Testis (tissue), 3 donors: Measurements from ENCODE around the gene CADPS. TPM values are rescaled to one million over a fixed set of nuclear protein-coding genes. Genes with fewer than 3 reads are reported as not detected.

Experiments
- DNase-seq: peaks from one replicate; pipeline ENCODE4 v3.0.0-alpha.2; 2019
- H3K27ac ChIP-seq, 2 donors: fragments of 200-600 bp; sonication (generic); one replicate each; pipeline ENCODE4 v1.5.1; 2019
- H3K27me3 ChIP-seq: fragments of 200-600 bp; sonication (generic); one replicate; pipeline ENCODE4 v1.5.1; 2019
- H3K36me3 ChIP-seq: fragments of 200-600 bp; sonication (generic); one replicate; pipeline ENCODE4 v1.5.1; 2017; ENCODE audit warnings: low read depth; ENCODE audit errors: missing control alignments
- H3K4me1 ChIP-seq: fragments of 200-600 bp; sonication (generic); one replicate; pipeline ENCODE4 v1.5.1; 2019
- H3K4me3 ChIP-seq, 2 donors: fragments of 200-600 bp; sonication (generic); one replicate each; pipeline ENCODE4 v1.5.1; 2017 to 2019
- H3K9me3 ChIP-seq: fragments of 200-600 bp; sonication (generic); one replicate; pipeline ENCODE4 v1.5.1; 2017
- POLR2A ChIP-seq: fragments of 450-650 bp; IDR thresholded peaks from one replicate; pipeline ENCODE4 v1.6.1; 2017; ENCODE audit warnings: antibody characterized with exemption, mild to moderate bottlenecking, moderate library complexity
- WGBS, 2 donors: methylation state at CpG; one replicate each; pipeline ENCODE4 v1.1.5; 2018; 5-methylcytosine and 5-hydroxymethylcytosine counted together
- intact Hi-C: fragments of 100-400 bp; cut with DNase I; formaldehyde crosslinking; loops from one replicate; pipeline ENCODE4 v1.15.1; 2023; ENCODE audit warnings: low total_unique reads
- polyA plus RNA-seq: library from polyadenylated mRNA; stranded (reverse); fragments of 350-450 nt; fragmentation: Illumina TruSeq; extraction: RNeasy Lipid Tissue Mini Kit (QIAGEN cat#74804); gene quantifications from one replicate; pipeline ENCODE4 v1.2.3, GENCODE V29; 2014; ENCODE audit warnings: low read depth, low replicate concordance; ENCODE audit not compliant: insufficient read depth
- total RNA-seq, 2 donors: library from RNA; depleted of rRNA; stranded (reverse); fragments of >200 nt; gene quantifications; one replicate each; pipeline ENCODE4 v1.2.3, GENCODE V29; 2016
- TF ChIP-seq, protein P1 (sequence below), 3 experiments: fragments of 450-650 bp in 2 of 3; fragments of 200-600 bp in 1 of 3; sonication (generic) in 1 of 3; IDR thresholded peaks; one replicate each; pipeline ENCODE4 v1.5.1; 2016 to 2019; ENCODE audit warnings: antibody characterized with exemption in 3 of 3, mild to moderate bottlenecking in 2 of 3, moderate library complexity in 1 of 3

The CADPS gene
- total and polyA plus RNA-seq, 3 donors from 2014 or later = 8.6 to 56.4 (median 21.6) TPM

DNA sequence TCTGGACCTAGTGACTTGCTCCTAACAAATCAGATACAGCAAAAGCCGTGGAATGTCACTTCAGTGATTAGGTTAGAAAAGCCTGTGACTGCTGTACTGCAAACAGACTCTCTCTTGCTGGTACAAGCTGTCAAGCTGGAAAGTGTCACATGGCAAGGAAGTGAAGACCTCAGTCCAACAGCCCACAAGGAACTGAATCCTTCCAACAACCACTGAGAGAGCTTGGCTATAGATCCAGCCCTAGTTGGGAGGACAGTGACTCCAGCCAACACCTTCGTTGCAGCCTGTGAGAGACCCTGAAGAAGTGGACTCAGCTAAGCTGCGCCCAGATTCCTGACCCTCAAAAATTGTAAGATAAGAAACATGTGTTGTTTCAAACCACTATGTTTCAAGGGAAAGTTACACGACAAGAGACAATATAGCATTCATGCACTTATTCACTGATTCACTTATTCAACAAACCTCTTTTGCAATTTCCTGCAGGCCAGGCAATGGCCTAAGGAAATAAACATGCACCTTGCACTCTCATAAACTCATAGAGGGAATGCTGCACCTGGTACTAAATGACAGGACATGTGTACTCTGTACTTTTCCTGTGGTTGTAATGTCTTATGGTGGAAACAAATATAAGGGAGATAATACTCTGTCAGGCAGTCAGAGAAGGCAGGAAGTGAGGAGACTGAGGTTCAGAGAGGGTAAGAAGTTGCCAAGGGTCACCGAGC is 142.9 kb downstream of the CADPS start:
- intact Hi-C loops = no loop called here
- H3K4me3 ChIP-seq = no peak overlapping the region
- H3K36me3 ChIP-seq = no peaks in the 10 kb centered on the region
- H3K4me1 ChIP-seq = peaks cover 4% of the 10 kb centered on the region
- 78 to 90% methylated on average over 5 of the region's 5 CpGs for WGBS, 2 donors
- TF ChIP-seq, protein P1, sequence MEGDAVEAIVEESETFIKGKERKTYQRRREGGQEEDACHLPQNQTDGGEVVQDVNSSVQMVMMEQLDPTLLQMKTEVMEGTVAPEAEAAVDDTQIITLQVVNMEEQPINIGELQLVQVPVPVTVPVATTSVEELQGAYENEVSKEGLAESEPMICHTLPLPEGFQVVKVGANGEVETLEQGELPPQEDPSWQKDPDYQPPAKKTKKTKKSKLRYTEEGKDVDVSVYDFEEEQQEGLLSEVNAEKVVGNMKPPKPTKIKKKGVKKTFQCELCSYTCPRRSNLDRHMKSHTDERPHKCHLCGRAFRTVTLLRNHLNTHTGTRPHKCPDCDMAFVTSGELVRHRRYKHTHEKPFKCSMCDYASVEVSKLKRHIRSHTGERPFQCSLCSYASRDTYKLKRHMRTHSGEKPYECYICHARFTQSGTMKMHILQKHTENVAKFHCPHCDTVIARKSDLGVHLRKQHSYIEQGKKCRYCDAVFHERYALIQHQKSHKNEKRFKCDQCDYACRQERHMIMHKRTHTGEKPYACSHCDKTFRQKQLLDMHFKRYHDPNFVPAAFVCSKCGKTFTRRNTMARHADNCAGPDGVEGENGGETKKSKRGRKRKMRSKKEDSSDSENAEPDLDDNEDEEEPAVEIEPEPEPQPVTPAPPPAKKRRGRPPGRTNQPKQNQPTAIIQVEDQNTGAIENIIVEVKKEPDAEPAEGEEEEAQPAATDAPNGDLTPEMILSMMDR (IDR thresholded peaks at IDR 0.05) = no peak
- TF ChIP-seq POLR2A = no peak
- no peaks in the 10 kb centered on the region for H3K27me3 ChIP-seq
- no peak overlapping the region for H3K27ac ChIP-seq
- H3K9me3 ChIP-seq = no peaks in the 10 kb centered on the region
- no peak for DNase-seq

DNA sequence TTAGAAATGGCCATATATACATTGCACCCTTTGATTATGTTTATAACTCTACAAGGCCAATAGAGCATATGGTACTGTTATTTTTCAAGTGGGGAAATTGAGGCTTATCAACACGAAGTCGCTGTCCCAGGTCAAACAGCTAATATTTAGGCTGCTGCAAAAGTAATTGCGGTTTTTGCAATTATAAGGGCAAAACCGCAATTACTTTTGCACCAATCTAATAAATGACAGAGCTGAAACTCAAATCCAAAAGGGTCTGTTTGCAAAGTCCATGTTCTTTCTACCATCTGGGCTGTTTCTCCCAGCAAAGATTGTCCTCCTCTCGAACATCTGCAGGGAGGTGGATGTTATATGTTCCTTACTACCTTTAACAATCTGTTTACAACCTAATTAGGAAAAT is 147.2 kb downstream of the CADPS start:
- H3K9me3 ChIP-seq = no peaks in the 10 kb centered on the region
- TF ChIP-seq, protein P1 (IDR thresholded peaks at IDR 0.05) = no peak
- no peak for TF ChIP-seq POLR2A
- H3K4me1 ChIP-seq = peaks cover 4% of the 10 kb centered on the region
- no peak overlapping the region for H3K4me3 ChIP-seq
- DNase-seq = no peak
- H3K27me3 ChIP-seq = no peaks in the 10 kb centered on the region
- 67 to 87% methylated on average over 5 of the region's 5 CpGs for WGBS, 2 donors
- H3K27ac ChIP-seq = no peak overlapping the region
- intact Hi-C loops = no loop called here
- no peaks in the 10 kb centered on the region for H3K36me3 ChIP-seq

DNA sequence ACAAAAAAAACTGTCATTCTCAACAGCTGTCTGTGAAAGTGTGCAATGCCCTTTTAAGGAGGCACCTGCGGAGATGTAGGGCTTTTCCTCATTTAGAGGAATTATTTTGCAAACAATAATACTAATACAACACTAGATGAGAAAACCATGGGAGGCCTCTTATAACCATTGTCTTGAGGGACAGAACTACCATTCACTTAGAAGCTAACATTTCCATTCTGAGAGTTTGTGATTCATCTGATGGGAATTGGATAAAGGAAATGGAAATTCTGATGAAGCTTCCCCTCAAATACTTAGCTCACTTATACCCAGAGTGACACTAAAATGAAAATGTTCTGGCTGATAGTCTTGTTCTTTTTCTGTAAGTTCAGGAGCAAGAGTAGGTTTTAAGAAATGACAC is 147.7 kb downstream of the CADPS start:
- TF ChIP-seq, protein P1 (IDR thresholded peaks at IDR 0.05) = no peak
- TF ChIP-seq POLR2A = no peak
- Histone ChIP-seq H3K9me3 (no peaks in the 10 kb centered on the region), H3K4me1 (peaks cover 4% of the 10 kb centered on the region), H3K4me3 (no peak overlapping the region), H3K36me3 (no peaks in the 10 kb centered on the region), H3K27me3 (no peaks in the 10 kb centered on the region), H3K27ac (no peak overlapping the region)
- 0 to 95% methylated on average over 1 of the region's 1 CpG for WGBS, 2 donors
- DNase-seq = no peak
- intact Hi-C loops = no loop called here

DNA sequence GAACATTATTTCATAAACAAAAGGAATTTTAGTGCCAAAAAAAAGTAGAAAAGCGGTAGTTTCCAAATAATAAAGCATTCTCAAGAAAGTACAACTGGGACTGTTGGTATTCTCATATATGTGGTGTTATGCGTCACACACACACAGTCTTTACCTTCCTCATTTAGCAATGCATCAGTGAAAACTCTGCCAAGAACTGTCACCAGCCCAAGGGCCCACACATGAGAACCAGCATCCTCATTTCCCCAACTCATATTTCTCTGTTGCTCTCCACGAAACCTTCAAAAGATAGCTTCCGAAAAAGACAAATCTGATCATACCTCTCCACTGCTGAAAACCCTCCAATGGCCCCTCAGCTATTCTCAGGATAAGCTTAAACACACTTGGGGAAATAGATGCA is 150.7 kb downstream of the CADPS start:
- TF ChIP-seq, protein P1 (IDR thresholded peaks at IDR 0.05) = no peak
- TF ChIP-seq POLR2A = no peak
- WGBS, 2 donors = 88 to 93% methylated on average over 4 of the region's 4 CpGs
- H3K4me1 ChIP-seq = peaks cover 4% of the 10 kb centered on the region
- no peaks in the 10 kb centered on the region for H3K36me3 ChIP-seq
- H3K4me3 ChIP-seq = no peak overlapping the region
- H3K27me3 ChIP-seq = no peaks in the 10 kb centered on the region
- intact Hi-C loops = no loop called here
- no peak overlapping the region for H3K27ac ChIP-seq
- DNase-seq = no peak
- H3K9me3 ChIP-seq = no peaks in the 10 kb centered on the region

DNA sequence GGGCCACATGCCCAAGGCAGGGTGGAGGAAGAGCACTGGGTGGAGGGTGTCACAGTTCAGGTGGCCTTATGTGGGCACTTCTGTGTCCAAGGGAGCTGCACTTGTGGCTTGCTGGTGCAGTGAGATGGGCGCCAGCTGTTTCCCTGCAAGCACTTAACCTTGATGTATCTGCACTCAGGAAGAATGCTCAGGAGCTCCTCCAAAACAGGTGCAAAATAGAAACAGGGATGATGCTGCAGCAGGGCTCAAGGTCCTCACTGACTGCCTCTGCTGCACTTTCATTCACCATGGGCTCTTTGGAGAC is 151.3 kb downstream of the CADPS start:
- Histone ChIP-seq H3K4me1 (peaks cover 4% of the 10 kb centered on the region), H3K27me3 (no peaks in the 10 kb centered on the region), H3K27ac (no peak overlapping the region), H3K9me3 (no peaks in the 10 kb centered on the region), H3K4me3 (no peak overlapping the region), H3K36me3 (no peaks in the 10 kb centered on the region)
- TF ChIP-seq, protein P1 (IDR thresholded peaks at IDR 0.05) = no peak
- no peak for TF ChIP-seq POLR2A
- intact Hi-C loops = no loop called here
- WGBS, 2 donors = 80 to 100% methylated on average over 1 of the region's 1 CpG
- no peak for DNase-seq
